LNCAP (cell line): Measurements from ENCODE around the gene NPHP4.

ENCODE experiments used
- CTCF ChIP-seq: fragments of 450-650 bp; IDR thresholded peaks from 2 replicates; pipeline ENCODE4 v1.5.1; 2017; ENCODE audit warnings: mild to moderate bottlenecking

NPHP4 gene

GRCh38 chr1:5968161-5968736, 24.0 kb downstream of the NPHP4 start:
- TF ChIP-seq CTCF = no peak

- no peak for TF ChIP-seq CTCF
Observed at GRCh38 chr1:5967351-5968160, 24.7 kb downstream of the NPHP4 start.

- TF ChIP-seq CTCF = no peak
Observed at GRCh38 chr1:5966543-5967205, 25.6 kb downstream of the NPHP4 start.

- TF ChIP-seq CTCF = no peak
Observed at GRCh38 chr1:5965586-5966131, 26.6 kb downstream of the NPHP4 start.

- TF ChIP-seq CTCF = no peak
Observed at GRCh38 chr1:5962265-5963105, 29.7 kb downstream of the NPHP4 start.

- TF ChIP-seq CTCF = no peak
Observed at GRCh38 chr1:5961601-5962000, 30.6 kb downstream of the NPHP4 start.

GRCh38 chr1:5960336-5960735, 31.9 kb downstream of the NPHP4 start:
- TF ChIP-seq CTCF = no peak
